ENCODE results near the gene ILF2.

The ILF2 gene

DNA sequence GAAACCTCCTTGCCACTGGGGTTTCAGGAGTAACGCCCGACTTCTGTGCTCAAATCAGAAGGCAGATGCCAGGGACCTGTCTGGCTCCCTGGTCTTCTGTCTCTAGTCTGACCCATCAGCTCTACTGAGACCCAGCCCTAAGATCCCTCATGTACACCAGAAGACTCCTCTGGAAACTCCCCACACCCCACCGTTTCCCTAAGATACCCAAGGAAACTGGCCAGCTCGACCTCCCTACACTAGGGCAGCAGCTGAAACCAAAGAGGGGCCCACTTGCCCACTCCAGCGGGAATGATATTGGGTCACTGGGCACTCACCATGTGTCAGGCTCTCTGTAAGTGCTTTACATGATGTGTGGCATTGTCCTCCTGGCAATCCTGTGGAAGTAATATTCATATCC lies 57.4 kb downstream of the ILF2 start:
- H3K36me3 ChIP-seq (ENCODE audit: insufficient read depth, low read length), result no peaks in the 10 kb centered on the region
- no peak overlapping the region for H3K4me2 ChIP-seq (ENCODE audit: insufficient read depth, low read length)
- H3K27ac ChIP-seq (ENCODE audit: low read length), result no peak overlapping the region
- no peak overlapping the region for H2AFZ ChIP-seq (ENCODE audit: low read depth, low read length)
- no peaks in the 10 kb centered on the region for H3K79me2 ChIP-seq (ENCODE audit: insufficient read depth, low read length)
- H4K20me1 ChIP-seq (ENCODE audit: insufficient read depth, low read length), result no peaks in the 10 kb centered on the region; the same call in 1 of the 2 replicates
- DNase-seq (no peak), ATAC-seq (ENCODE audit: insufficient read depth, low read depth) (no peak)
- no peak overlapping the region for H3K4me3 ChIP-seq (ENCODE audit: low read depth in 1 of 2, low read length in 2 of 2)
- no peak overlapping the region for H3K9ac ChIP-seq (ENCODE audit: low read depth, low read length)
- no peaks in the 10 kb centered on the region for H3K27me3 ChIP-seq (ENCODE audit: insufficient read depth, low read length, poor library complexity)
- no peaks in the 10 kb centered on the region for H3K4me1 ChIP-seq (ENCODE audit: insufficient read depth, low read length)
- TF ChIP-seq, protein P1, sequence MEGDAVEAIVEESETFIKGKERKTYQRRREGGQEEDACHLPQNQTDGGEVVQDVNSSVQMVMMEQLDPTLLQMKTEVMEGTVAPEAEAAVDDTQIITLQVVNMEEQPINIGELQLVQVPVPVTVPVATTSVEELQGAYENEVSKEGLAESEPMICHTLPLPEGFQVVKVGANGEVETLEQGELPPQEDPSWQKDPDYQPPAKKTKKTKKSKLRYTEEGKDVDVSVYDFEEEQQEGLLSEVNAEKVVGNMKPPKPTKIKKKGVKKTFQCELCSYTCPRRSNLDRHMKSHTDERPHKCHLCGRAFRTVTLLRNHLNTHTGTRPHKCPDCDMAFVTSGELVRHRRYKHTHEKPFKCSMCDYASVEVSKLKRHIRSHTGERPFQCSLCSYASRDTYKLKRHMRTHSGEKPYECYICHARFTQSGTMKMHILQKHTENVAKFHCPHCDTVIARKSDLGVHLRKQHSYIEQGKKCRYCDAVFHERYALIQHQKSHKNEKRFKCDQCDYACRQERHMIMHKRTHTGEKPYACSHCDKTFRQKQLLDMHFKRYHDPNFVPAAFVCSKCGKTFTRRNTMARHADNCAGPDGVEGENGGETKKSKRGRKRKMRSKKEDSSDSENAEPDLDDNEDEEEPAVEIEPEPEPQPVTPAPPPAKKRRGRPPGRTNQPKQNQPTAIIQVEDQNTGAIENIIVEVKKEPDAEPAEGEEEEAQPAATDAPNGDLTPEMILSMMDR (IDR thresholded peaks at IDR 0.05; ENCODE audit: borderline replicate concordance, extremely low read depth, low read length, poor library complexity, severe bottlenecking), result no peak
- no peak for TF ChIP-seq EZH2 (IDR thresholded peaks at IDR 0.05; ENCODE audit: borderline replicate concordance, low read depth, low read length, severe bottlenecking)
- no peaks in the 10 kb centered on the region for H3K9me3 ChIP-seq (ENCODE audit: insufficient read depth, low read length, severe bottlenecking)

DNA sequence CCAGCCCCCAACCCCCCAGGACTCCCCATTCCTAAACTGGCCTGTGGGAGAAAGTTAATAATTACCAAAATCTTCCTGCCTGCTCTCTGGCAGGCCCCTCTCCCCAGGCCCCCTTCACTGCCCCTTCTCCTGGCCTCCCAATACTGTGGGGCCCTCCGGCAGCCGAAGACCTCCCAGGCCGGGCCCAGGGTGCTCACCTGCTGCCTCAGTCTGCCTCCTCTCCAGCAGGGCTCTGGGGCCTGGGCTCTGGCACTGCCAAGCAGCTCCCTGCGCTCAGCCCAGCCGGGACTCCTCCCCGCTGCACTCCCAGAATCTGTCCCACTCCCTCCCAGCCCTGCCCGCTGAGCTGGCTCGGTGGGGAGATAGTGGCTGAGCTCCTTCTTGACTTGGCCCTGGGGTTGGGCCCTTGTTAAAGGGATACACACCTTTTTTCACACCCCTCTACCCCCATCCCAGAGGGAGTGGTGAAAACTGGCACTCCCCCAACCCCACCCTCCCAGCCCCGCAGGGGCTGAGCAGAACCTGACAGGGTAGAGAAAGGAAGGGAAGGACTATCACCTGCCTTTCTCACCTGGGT lies 58.0 kb downstream of the ILF2 start, which contains the start of gene S100A16:
S100A16 (minus strand) TSS at position 383 of the 577 bp plus-strand sequence. CDS start 4,986 bp downstream, outside the sequence.
- H2AFZ ChIP-seq (ENCODE audit: low read depth, low read length), result no peak within 1 kb of the TSS
- no peaks in the 10 kb centered on the region for H3K9me3 ChIP-seq (ENCODE audit: insufficient read depth, low read length, severe bottlenecking)
- H3K79me2 ChIP-seq (ENCODE audit: insufficient read depth, low read length), result no peaks in the 10 kb centered on the region
- no peak; the same call in 2 of the 3 replicates for ATAC-seq (ENCODE audit: insufficient read depth, low read depth)
- no peak within 1 kb of the TSS for H3K27ac ChIP-seq (ENCODE audit: low read length)
- H3K4me3 ChIP-seq (ENCODE audit: low read depth in 1 of 2, low read length in 2 of 2), result no peak within 1 kb of the TSS
- no peak within 1 kb of the TSS for H3K4me2 ChIP-seq (ENCODE audit: insufficient read depth, low read length)
- TF ChIP-seq, protein P1 (IDR thresholded peaks at IDR 0.05; ENCODE audit: borderline replicate concordance, extremely low read depth, low read length, poor library complexity, severe bottlenecking), result no peak
- no peaks in the 10 kb centered on the region for H3K36me3 ChIP-seq (ENCODE audit: insufficient read depth, low read length)
- H3K4me1 ChIP-seq (ENCODE audit: insufficient read depth, low read length), result no peaks in the 10 kb centered on the region
- no peaks in the 10 kb centered on the region; the same call in 1 of the 2 replicates for H4K20me1 ChIP-seq (ENCODE audit: insufficient read depth, low read length)
- H3K27me3 ChIP-seq (ENCODE audit: insufficient read depth, low read length, poor library complexity), result no peaks in the 10 kb centered on the region
- no peak for DNase-seq
- no peak within 1 kb of the TSS for H3K9ac ChIP-seq (ENCODE audit: low read depth, low read length)

DNA sequence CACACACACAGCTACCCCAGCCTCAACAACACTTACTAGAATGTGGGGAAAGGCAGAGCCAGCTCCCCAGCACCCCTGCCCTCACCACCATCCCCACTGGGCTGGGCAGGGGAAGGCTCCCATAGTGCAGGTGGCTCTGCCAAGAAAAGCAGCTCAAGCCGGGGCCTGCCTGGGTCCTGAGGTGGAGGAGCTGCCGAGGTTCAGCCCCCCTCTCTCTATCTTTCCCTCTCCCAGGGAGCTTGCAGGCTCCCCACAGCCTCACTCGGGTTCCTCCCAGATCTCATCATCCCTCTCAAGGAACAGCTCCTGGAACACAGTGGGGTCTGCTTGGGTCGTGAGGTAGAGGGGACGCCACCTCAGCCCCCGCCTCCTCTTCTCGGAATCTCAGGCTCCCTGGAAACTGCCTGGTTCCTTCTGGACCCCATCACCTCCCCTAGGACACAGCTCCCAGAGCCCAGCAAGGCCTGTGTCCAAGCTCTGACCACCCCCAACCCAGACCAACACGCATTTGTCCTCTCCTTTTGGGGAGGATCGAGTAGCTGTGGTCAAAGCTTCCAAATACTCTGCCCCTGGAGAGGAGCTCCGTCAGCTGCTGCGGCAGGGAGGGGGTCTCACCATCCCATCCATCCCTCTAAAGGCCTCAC lies 58.6 kb downstream of the ILF2 start:
- DNase-seq, result no peak
- Histone ChIP-seq H3K4me3 (ENCODE audit: low read depth in 1 of 2, low read length in 2 of 2) (no peak overlapping the region), H2AFZ (ENCODE audit: low read depth, low read length) (no peak overlapping the region), H3K27ac (ENCODE audit: low read length) (no peak overlapping the region), H3K9me3 (ENCODE audit: insufficient read depth, low read length, severe bottlenecking) (no peaks in the 10 kb centered on the region), H3K4me2 (ENCODE audit: insufficient read depth, low read length) (no peak overlapping the region), H4K20me1 (ENCODE audit: insufficient read depth, low read length) (no peaks in the 10 kb centered on the region; the same call in 1 of the 2 replicates), H3K9ac (ENCODE audit: low read depth, low read length) (no peak overlapping the region), H3K79me2 (ENCODE audit: insufficient read depth, low read length) (no peaks in the 10 kb centered on the region), H3K27me3 (ENCODE audit: insufficient read depth, low read length, poor library complexity) (no peaks in the 10 kb centered on the region), H3K4me1 (ENCODE audit: insufficient read depth, low read length) (no peaks in the 10 kb centered on the region), H3K36me3 (ENCODE audit: insufficient read depth, low read length) (no peaks in the 10 kb centered on the region)
- TF ChIP-seq EZH2 (IDR thresholded peaks at IDR 0.05; ENCODE audit: borderline replicate concordance, low read depth, low read length, severe bottlenecking), result no peak
- TF ChIP-seq, protein P1 (IDR thresholded peaks at IDR 0.05; ENCODE audit: borderline replicate concordance, extremely low read depth, low read length, poor library complexity, severe bottlenecking), result no peak
- ATAC-seq (ENCODE audit: insufficient read depth, low read depth), result no peak

Measured in DND-41 (cell line).